GM12865 (cell line): Measurements from ENCODE around the gene MTA3.
A peak's percentile ranks its signal among the peaks of the same experiment; 100 is the strongest.
"Not testable (repeated sequence)": the region's sequence is repeated elsewhere in the genome, so short reads cannot be mapped to it uniquely, and the experiment has no call there.

ENCODE experiments used
- DNase-seq: peaks from one replicate; pipeline ENCODE4 v3.0.0; 2010; ENCODE audit warnings: low read depth
- H3K4me3 ChIP-seq: 2 replicates; pipeline ENCODE4 v1.5.1; 2011; ENCODE audit warnings: mild to moderate bottlenecking, low read depth, low read length, control low read depth
- CTCF ChIP-seq: IDR thresholded peaks from 2 replicates; pipeline ENCODE4 v1.5.1; 2011; ENCODE audit warnings: low read length, control low read depth, low read depth, inconsistent platforms; ENCODE audit not compliant: insufficient read depth; ENCODE audit errors: missing control alignments

Gene MTA3

GRCh38 chr2:42726680-42727079, 158.2 kb downstream of the MTA3 start:
- TF ChIP-seq CTCF, result no peak
- no peak for DNase-seq
- no peak overlapping the region for H3K4me3 ChIP-seq

- DNase-seq, H3K4me3 ChIP-seq: not testable (repeated sequence)
These were observed 162.9 kb downstream of the MTA3 start for GRCh38 chr2:42731316-42731715.

GRCh38 chr2:42733852-42734251, 165.4 kb downstream of the MTA3 start:
- no peak for DNase-seq
- no peak overlapping the region for H3K4me3 ChIP-seq
- no peak for TF ChIP-seq CTCF

GRCh38 chr2:42736598-42737322, 168.3 kb downstream of the MTA3 start:
- H3K4me3 ChIP-seq, result no peak overlapping the region
- TF ChIP-seq CTCF, result no peak
- DNase-seq, result no peak

- TF ChIP-seq CTCF, result no peak
- no peak overlapping the region for H3K4me3 ChIP-seq
- no peak for DNase-seq
These were observed 172.7 kb downstream of the MTA3 start for GRCh38 chr2:42741140-42741539.

GRCh38 chr2:42742740-42743658, 174.6 kb downstream of the MTA3 start:
- peak; percentile 22 for DNase-seq
- TF ChIP-seq CTCF, result no peak
- H3K4me3 ChIP-seq, result no peak overlapping the region

GRCh38 chr2:42743659-42743990, 175.2 kb downstream of the MTA3 start:
- TF ChIP-seq CTCF, result no peak
- no peak overlapping the region for H3K4me3 ChIP-seq
- no peak for DNase-seq
